DOHH2 (cell line): Measurements from ENCODE around the gene GANAB.

ENCODE experiments used
- H3F3A ChIP-seq: fragments of 200-600 bp; sonication (generic), shearing (Covaris generic); 2 replicates; pipeline ENCODE4 v1.6.0; 2016; ENCODE audit warnings: antibody characterized with exemption, mild to moderate bottlenecking; ENCODE audit not compliant: control insufficient read depth, insufficient read depth
- H3K27ac ChIP-seq: fragments of 200-600 bp; sonication (generic); 2 replicates; pipeline ENCODE4 v1.5.1; 2014; ENCODE audit warnings: low read depth, mild to moderate bottlenecking, low read length, moderate library complexity
- H3K27me3 ChIP-seq: fragments of 200-600 bp; sonication (generic); 2 replicates; pipeline ENCODE4 v1.6.1; 2014; ENCODE audit warnings: mild to moderate bottlenecking, low read length, mixed read lengths; ENCODE audit not compliant: control insufficient read depth
- H3K36me3 ChIP-seq: fragments of 200-600 bp; sonication (generic); 2 replicates; pipeline ENCODE4 v1.6.1; 2014; ENCODE audit warnings: mild to moderate bottlenecking, low read length, moderate library complexity, mixed read lengths; ENCODE audit not compliant: control insufficient read depth
- H3K4me1 ChIP-seq: fragments of 200-600 bp; sonication (generic); 2 replicates; pipeline ENCODE4 v1.6.1; 2014; ENCODE audit warnings: mild to moderate bottlenecking, low read length, mixed read lengths; ENCODE audit not compliant: control insufficient read depth
- H3K4me2 ChIP-seq: fragments of 200-600 bp; sonication (generic); 2 replicates; pipeline ENCODE4 v1.6.0; 2014; ENCODE audit warnings: mild to moderate bottlenecking, low read length, moderate library complexity
- H3K4me3 ChIP-seq: fragments of 200-600 bp; sonication (generic); 2 replicates; pipeline ENCODE4 v1.5.1; 2014; ENCODE audit warnings: mild to moderate bottlenecking, low read length, mixed read lengths
- H3K79me2 ChIP-seq: fragments of 200-600 bp; sonication (generic); 2 replicates; pipeline ENCODE4 v1.6.1; 2014; ENCODE audit warnings: mild to moderate bottlenecking, low read length, mixed read lengths; ENCODE audit not compliant: control insufficient read depth
- H3K9me2 ChIP-seq: fragments of 200-600 bp; sonication (generic); replicated peaks from 2 replicates; pipeline ENCODE4 v1.6.1; 2014; ENCODE audit warnings: mild to moderate bottlenecking, low read length, mixed read lengths; ENCODE audit not compliant: control insufficient read depth
- H3K9me3 ChIP-seq: fragments of 200-600 bp; sonication (generic); 2 replicates; pipeline ENCODE4 v1.6.1; 2014; ENCODE audit warnings: antibody characterized with exemption, low read length, mixed read lengths; ENCODE audit not compliant: control insufficient read depth, insufficient read depth
- H4K20me1 ChIP-seq: fragments of 200-600 bp; sonication (generic); 2 replicates; pipeline ENCODE4 v1.6.0; 2014; ENCODE audit warnings: low read depth, mild to moderate bottlenecking, antibody characterized with exemption, low read length, moderate library complexity; ENCODE audit not compliant: control insufficient read depth, insufficient read depth
- CTCF ChIP-seq: fragments of 200-600 bp; sonication (generic); IDR thresholded peaks from one replicate; pipeline ENCODE4 v1.5.1; 2014; ENCODE audit warnings: antibody characterized with exemption, mild to moderate bottlenecking, low read depth, low read length; ENCODE audit not compliant: poor library complexity, severe bottlenecking
- EZH2phosphoT487 ChIP-seq: fragments of 200-600 bp; sonication (generic); IDR thresholded peaks from 2 replicates; pipeline ENCODE4 v1.6.1; 2017; ENCODE audit warnings: borderline replicate concordance, mild to moderate bottlenecking, antibody characterized with exemption, low read length, moderate library complexity, mixed read lengths

GANAB gene

GRCh38 chr11:62689421-62690183 lies 43.2 kb upstream of the GANAB start, which contains the start of gene LRRN4CL:
Gene LRRN4CL, minus strand, starts transcription at chr11:62689530. Its CDS starts 1,022 bp downstream, at chr11:62688508.
- TF ChIP-seq EZH2phosphoT487 (no peak), CTCF (no peak)
- Histone ChIP-seq H3K4me1 (no peaks in the 10 kb centered on the region), H3K9me3 (no peaks in the 10 kb centered on the region), H3K27me3 (no peaks in the 10 kb centered on the region), H3K9me2 (no peaks in the 10 kb centered on the region), H3F3A (peaks cover 3% of the 10 kb centered on the region; the same call in 1 of the 2 replicates), H3K27ac (no peak within 1 kb of the TSS), H3K36me3 (peaks cover 24% of the 10 kb centered on the region), H3K4me3 (no peak within 1 kb of the TSS), H3K4me2 (no peak within 1 kb of the TSS), H3K79me2 (no peaks in the 10 kb centered on the region), H4K20me1 (no peaks in the 10 kb centered on the region)

GRCh38 chr11:62688491-62688890 lies 42.1 kb upstream of the GANAB start:
- Histone ChIP-seq H3K9me2 (no peaks in the 10 kb centered on the region), H3K36me3 (peaks cover 20% of the 10 kb centered on the region), H3K79me2 (no peaks in the 10 kb centered on the region), H3K27me3 (no peaks in the 10 kb centered on the region), H3K4me3 (no peak overlapping the region), H4K20me1 (no peaks in the 10 kb centered on the region), H3K9me3 (no peaks in the 10 kb centered on the region), H3F3A (peaks cover 3% of the 10 kb centered on the region; the same call in 1 of the 2 replicates), H3K4me1 (no peaks in the 10 kb centered on the region), H3K27ac (no peak overlapping the region), H3K4me2 (no peak overlapping the region)
- TF ChIP-seq CTCF (no peak), EZH2phosphoT487 (no peak)

DNA sequence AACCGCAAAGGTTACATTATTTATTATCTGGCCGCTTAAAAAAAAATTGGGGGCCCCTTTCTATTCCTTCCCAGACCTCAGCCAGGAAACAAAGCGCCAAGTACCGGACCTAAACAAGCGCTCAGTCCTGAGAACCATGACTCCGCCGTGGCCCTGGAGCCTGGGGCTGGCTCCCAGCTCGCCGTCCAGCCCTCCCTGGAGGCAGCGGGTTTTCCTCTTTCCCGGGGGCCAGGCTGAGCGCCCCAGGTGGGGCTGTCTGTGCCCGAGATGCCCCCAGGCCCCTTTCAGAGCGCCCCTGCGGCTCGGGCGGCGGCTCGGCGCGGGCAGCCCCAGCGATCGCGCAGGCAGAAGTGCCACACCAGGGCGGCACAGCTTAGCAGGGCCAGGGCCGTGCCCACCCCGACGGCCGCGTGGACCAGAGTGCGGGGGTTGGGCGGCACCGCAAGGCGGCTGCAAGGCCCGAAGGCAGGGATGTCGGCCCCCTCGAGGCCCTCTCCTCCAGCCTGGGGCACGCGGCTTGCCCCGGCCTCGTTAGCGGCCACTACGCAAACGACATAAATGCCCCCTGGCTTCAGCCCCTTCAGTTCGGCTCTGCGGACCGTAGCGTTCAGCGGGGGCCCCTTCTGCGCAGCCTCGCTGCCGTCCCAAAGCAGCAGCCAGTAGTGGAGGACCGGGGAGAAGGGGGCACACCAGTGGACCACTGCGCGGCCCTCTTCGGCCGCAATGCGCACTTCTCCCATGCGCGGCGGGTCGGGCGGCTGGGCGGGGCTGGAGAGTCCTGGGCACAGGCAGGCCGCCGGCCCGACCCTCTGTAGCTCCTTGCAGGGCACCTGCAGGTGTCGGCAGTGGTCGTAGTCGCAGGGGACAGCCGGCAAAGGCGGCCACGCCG lies 41.3 kb upstream of the GANAB start:
- H3K36me3 ChIP-seq = peaks cover 17% of the 10 kb centered on the region
- no peaks in the 10 kb centered on the region for H3K79me2 ChIP-seq
- peaks cover 3% of the 10 kb centered on the region; the same call in 1 of the 2 replicates for H3F3A ChIP-seq
- TF ChIP-seq EZH2phosphoT487 (no peak), CTCF (no peak)
- no peaks in the 10 kb centered on the region for H4K20me1 ChIP-seq
- H3K9me3 ChIP-seq = no peaks in the 10 kb centered on the region
- no peaks in the 10 kb centered on the region for H3K9me2 ChIP-seq
- H3K27me3 ChIP-seq = no peaks in the 10 kb centered on the region
- H3K4me2 ChIP-seq = no peak overlapping the region
- H3K4me3 ChIP-seq = no peak overlapping the region
- H3K27ac ChIP-seq = no peak overlapping the region
- H3K4me1 ChIP-seq = no peaks in the 10 kb centered on the region
